Measurements from ENCODE around the gene MCEMP1. TPM values are rescaled to one million over a fixed set of nuclear protein-coding genes. Genes with fewer than 3 reads are reported as not detected.

Gene MCEMP1
- total RNA-seq, 1 donor from 2014 or later: not detected

GRCh38 chr19:7682175-7682855, 5.4 kb downstream of the MCEMP1 start:
- DNase-seq (ENCODE audit: extremely low spot score in 2 of 2): no peak
- peaks cover 0 to 23% of the 10 kb centered on the region in 2 donors for H3K36me3 ChIP-seq
- peaks cover 19% of the 10 kb centered on the region for H3K4me1 ChIP-seq
- TF ChIP-seq CTCF (IDR thresholded peaks at IDR 0.05): peak in 1 of 3 experiments; percentile 4
- TF ChIP-seq POLR2A (IDR thresholded peaks at IDR 0.05): no peak
- H3K27ac ChIP-seq: no peak overlapping the region
- H3K4me3 ChIP-seq: peak overlapping the region; percentile 89 to 100
- no peaks in the 10 kb centered on the region for H3K27me3 ChIP-seq
- intact Hi-C loops (cut with DNase I): loop anchor here (10.0 kb wide), 1 partner anchor 588 kb away; no protein-coding TSS in a partner anchor
- H3K9me3 ChIP-seq: no peaks in the 10 kb centered on the region

GRCh38 chr19:7685546-7686445, 8.9 kb downstream of the MCEMP1 start:
- TF ChIP-seq POLR2A (IDR thresholded peaks at IDR 0.05) (no peak), POLR2AphosphoS5 (IDR thresholded peaks at IDR 0.05; ENCODE audit: insufficient read depth in 1 of 2, low read depth in 1 of 2) (no peak), CTCF (IDR thresholded peaks at IDR 0.05) (no peak)
- no peak overlapping the region for H3K4me3 ChIP-seq
- H3K27me3 ChIP-seq: no peaks in the 10 kb centered on the region
- H3K9me3 ChIP-seq: no peaks in the 10 kb centered on the region
- intact Hi-C loops (cut with DNase I): loop anchor here (10.0 kb wide), 1 partner anchor 591 kb away; no protein-coding TSS in a partner anchor
- H3K27ac ChIP-seq: no peak overlapping the region
- DNase-seq (ENCODE audit: extremely low spot score in 2 of 2): no peak
- H3K36me3 ChIP-seq: peaks cover 0 to 23% of the 10 kb centered on the region in 2 donors
- H3K4me1 ChIP-seq: peaks cover 14% of the 10 kb centered on the region

- TF ChIP-seq POLR2AphosphoS5 (IDR thresholded peaks at IDR 0.05; ENCODE audit: insufficient read depth in 1 of 2, low read depth in 1 of 2): no peak
- no peak for TF ChIP-seq POLR2A (IDR thresholded peaks at IDR 0.05)
- TF ChIP-seq CTCF (IDR thresholded peaks at IDR 0.05): no peak
- no peak for DNase-seq (ENCODE audit: extremely low spot score in 2 of 2)
- Histone ChIP-seq H3K9me3 (no peaks in the 10 kb centered on the region), H3K4me3 (no peak overlapping the region), H3K4me1 (peaks cover 3% of the 10 kb centered on the region), H3K27ac (no peak overlapping the region), H3K36me3 (peaks cover 0 to 23% of the 10 kb centered on the region in 2 donors), H3K27me3 (no peaks in the 10 kb centered on the region)
- intact Hi-C loops (cut with DNase I): loop anchor here (10.0 kb wide), 1 partner anchor 592 kb away; no protein-coding TSS in a partner anchor
Measured at GRCh38 chr19:7687177-7687576, 10.3 kb downstream of the MCEMP1 start.

GRCh38 chr19:7689165-7689564, 12.3 kb downstream of the MCEMP1 start:
- H3K36me3 ChIP-seq: peaks cover 0 to 6% of the 10 kb centered on the region in 2 donors
- H3K27ac ChIP-seq: no peak overlapping the region
- no peaks in the 10 kb centered on the region for H3K9me3 ChIP-seq
- no peak overlapping the region for H3K4me3 ChIP-seq
- H3K27me3 ChIP-seq: no peaks in the 10 kb centered on the region
- TF ChIP-seq CTCF (IDR thresholded peaks at IDR 0.05) (no peak), POLR2AphosphoS5 (IDR thresholded peaks at IDR 0.05; ENCODE audit: insufficient read depth in 1 of 2, low read depth in 1 of 2) (no peak), POLR2A (IDR thresholded peaks at IDR 0.05) (no peak)
- no peak for DNase-seq (ENCODE audit: extremely low spot score in 2 of 2)
- H3K4me1 ChIP-seq: no peaks in the 10 kb centered on the region
- intact Hi-C loops (cut with DNase I): loop anchor here (10.0 kb wide), 1 partner anchor 594 kb away; no protein-coding TSS in a partner anchor
